NCI-H748 (cell line): ENCODE results near the gene OTULIN.

Experiments used
- DNase-seq: peaks from one replicate; lab custom pipeline; 2025; ENCODE audit not compliant: unreplicated experiment; lab: John Stamatoyannopoulos, UW

OTULIN gene

GRCh38 chr5:14741131-14741530 lies 76.6 kb downstream of the OTULIN start:
- peak; percentile 74 for DNase-seq

GRCh38 chr5:14741801-14742440 lies 77.4 kb downstream of the OTULIN start:
- DNase-seq: peak; percentile 98

GRCh38 chr5:14742498-14742897 lies 78.0 kb downstream of the OTULIN start:
- DNase-seq: peak; percentile 99

GRCh38 chr5:14743601-14744295 lies 79.2 kb downstream of the OTULIN start:
- no peak for DNase-seq

GRCh38 chr5:14744296-14745187 lies 80.0 kb downstream of the OTULIN start:
- no peak for DNase-seq

GRCh38 chr5:14745188-14745563 lies 80.7 kb downstream of the OTULIN start:
- no peak for DNase-seq

GRCh38 chr5:14745753-14746152 lies 81.2 kb downstream of the OTULIN start:
- DNase-seq: no peak

- DNase-seq: no peak
Observed at GRCh38 chr5:14748180-14748900, 83.8 kb downstream of the OTULIN start.
